ENCODE data around the gene SDHAF4. TPM values are rescaled to one million over a fixed set of nuclear protein-coding genes. Genes with fewer than 3 reads are reported as not detected.

SDHAF4 gene
- 10 to 100 TPM in 1 of 4 donors, 1 to 10 TPM in 3; 6.2 to 16.4 (median 7.9) TPM for polyA plus RNA-seq
- long read RNA-seq, donor 1, partial matches to known transcripts: 5 of 9 reads
- long read RNA-seq, donor 1, other reads (novel, unspliced or antisense): 0 of 9 reads
- long read RNA-seq, donor 2, partial matches to known transcripts: 0 of 2 reads
- long read RNA-seq, donor 2, other reads (novel, unspliced or antisense): 0 of 2 reads
- long read RNA-seq, donor 3, partial matches to known transcripts: 0 of 4 reads
- long read RNA-seq, donor 3, other reads (novel, unspliced or antisense): 0 of 4 reads
- long read RNA-seq, donor 4: 0 reads
- long read RNA-seq, donor 5, partial matches to known transcripts: 0 of 1 reads
- long read RNA-seq, donor 5, other reads (novel, unspliced or antisense): 0 of 1 reads
- long read RNA-seq, donor 6, partial matches to known transcripts: 0 of 4 reads
- long read RNA-seq, donor 6, other reads (novel, unspliced or antisense): 0 of 4 reads
- long read RNA-seq, donor 7, transcript SDHAF4-201 (3 exons, 1,196 nt): major isoform, 8 of 8 reads
- long read RNA-seq, donor 7, partial matches to known transcripts: 0 of 8 reads
- long read RNA-seq, donor 7, other reads (novel, unspliced or antisense): 0 of 8 reads
- long read RNA-seq, donor 8: 0 reads
- long read RNA-seq, donor 9: 0 reads
- long read RNA-seq, donor 10, transcript SDHAF4-201 (3 exons, 1,196 nt): major isoform, 6 of 6 reads
- long read RNA-seq, donor 10, partial matches to known transcripts: 0 of 6 reads
- long read RNA-seq, donor 10, other reads (novel, unspliced or antisense): 0 of 6 reads

DNA sequence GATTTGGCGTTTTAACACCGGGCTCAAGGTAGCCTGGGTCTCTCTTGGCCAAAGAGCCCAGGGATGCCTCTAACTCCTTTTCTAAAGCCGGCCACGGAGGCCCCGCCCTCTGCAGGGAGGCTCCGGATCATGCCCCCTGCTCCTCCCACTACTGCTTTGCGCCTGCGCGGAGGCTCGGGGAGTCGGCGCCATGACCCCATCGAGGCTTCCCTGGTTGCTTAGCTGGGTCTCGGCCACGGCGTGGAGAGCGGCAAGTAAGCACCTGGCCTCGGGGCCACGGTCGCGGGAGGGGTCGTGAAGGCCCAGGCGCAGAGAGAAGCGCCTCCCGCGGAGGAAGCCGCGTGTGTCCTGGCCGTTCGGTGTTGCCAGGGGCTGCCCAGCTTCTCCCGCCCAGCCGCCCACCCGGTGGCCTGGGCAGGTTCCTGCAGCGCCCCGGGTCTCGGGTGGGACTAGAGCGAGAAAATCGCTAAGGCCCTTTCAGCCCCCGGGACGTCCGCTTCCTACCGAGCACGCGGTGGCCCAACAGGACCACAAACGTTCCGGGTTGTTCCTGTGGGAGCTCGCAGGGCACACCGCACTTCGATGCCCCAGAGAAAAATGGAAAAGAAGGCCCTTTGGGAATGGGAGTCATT lies at the start of gene SDHAF4:
SDHAF4 (plus strand) TSS at position 180 of the 632 bp plus-strand sequence; CDS start at position 191, 11 bp downstream.
- 0% methylated on average over 47 to 49 of the region's 49 CpGs for WGBS, 3 donors
- FAIRE-seq: no peak
- DNase-seq: peak; percentile 94 to 96
- H3K36me3 ChIP-seq (ENCODE audit: control insufficient read depth in 3 of 3, insufficient read depth in 2 of 3, low read depth in 1 of 3, low read length in 3 of 3): peaks cover 0 to 3% (median 0%) of the 10 kb centered on the region in 3 donors
- H3K9me3 ChIP-seq (ENCODE audit: control insufficient read depth in 2 of 2, insufficient read depth in 1 of 2, low read depth in 1 of 2, low read length in 1 of 2): no peaks in the 10 kb centered on the region
- peak within 1 kb of the TSS; percentile 70 to 87 (median 79) for H3K27ac ChIP-seq (ENCODE audit: low read depth in 1 of 3, low read length in 2 of 3)
- H3K27me3 ChIP-seq (ENCODE audit: control insufficient read depth in 3 of 3, insufficient read depth in 3 of 3, low read length in 3 of 3): no peaks in the 10 kb centered on the region
- peaks cover 0 to 2% (median 0%) of the 10 kb centered on the region in 3 donors for H3K4me1 ChIP-seq (ENCODE audit: control insufficient read depth in 3 of 3, insufficient read depth in 2 of 3, low read depth in 1 of 3, low read length in 2 of 3)
- peak within 1 kb of the TSS; percentile 69 to 93 (median 87) for H3K4me3 ChIP-seq (ENCODE audit: low read depth in 1 of 3, low read length in 3 of 3)

DNA sequence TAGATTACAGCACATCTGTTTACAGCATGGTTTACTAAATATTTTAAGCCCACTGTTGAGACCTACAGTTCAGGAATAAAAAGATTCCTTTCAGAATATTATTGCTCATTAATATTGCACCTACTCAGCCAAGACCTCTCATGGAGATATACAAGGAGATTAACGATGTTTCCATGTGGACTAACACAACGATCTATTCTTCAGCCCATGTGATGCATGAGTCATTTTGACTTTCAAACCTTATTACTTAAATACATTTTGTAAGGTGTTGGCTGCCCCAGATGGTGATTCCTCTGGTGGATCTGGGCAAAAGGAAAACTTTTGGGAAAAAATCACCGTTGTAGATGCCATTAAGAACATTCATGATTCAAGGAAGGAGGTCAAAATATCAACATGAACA lies 48.0 kb upstream of the SDHAF4 start:
- no peak for FAIRE-seq
- H3K4me1 ChIP-seq (ENCODE audit: control insufficient read depth in 3 of 3, insufficient read depth in 2 of 3, low read depth in 1 of 3, low read length in 2 of 3): no peaks in the 10 kb centered on the region
- 73 to 85% (median 80%) methylated on average over 3 of the region's 3 CpGs for WGBS, 3 donors

DNA sequence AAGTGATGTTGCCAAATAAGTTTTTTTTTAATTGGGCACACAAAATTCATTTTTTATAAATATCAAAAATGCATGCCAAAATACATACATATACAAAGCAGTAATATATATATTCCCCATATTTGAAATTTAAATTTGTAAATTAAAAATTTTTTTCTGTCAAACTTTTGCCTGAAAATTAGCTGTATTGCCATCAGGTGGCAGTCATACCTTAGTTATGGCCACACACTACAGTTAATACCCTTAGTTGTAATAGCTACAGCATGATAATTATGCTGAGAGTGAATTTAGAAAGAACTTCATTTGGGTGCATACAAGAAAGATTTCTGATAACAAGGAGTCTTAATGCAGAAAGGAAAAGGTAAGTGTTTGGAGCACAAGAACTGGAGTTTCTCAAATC lies 46.2 kb upstream of the SDHAF4 start:
- Histone ChIP-seq H3K27me3 (ENCODE audit: control insufficient read depth in 3 of 3, insufficient read depth in 3 of 3, low read length in 3 of 3) (no peaks in the 10 kb centered on the region), H3K9me3 (ENCODE audit: control insufficient read depth in 2 of 2, insufficient read depth in 1 of 2, low read depth in 1 of 2, low read length in 1 of 2) (no peaks in the 10 kb centered on the region), H3K27ac (ENCODE audit: low read depth in 1 of 3, low read length in 2 of 3) (no peak overlapping the region), H3K4me1 (ENCODE audit: control insufficient read depth in 3 of 3, insufficient read depth in 2 of 3, low read depth in 1 of 3, low read length in 2 of 3) (no peaks in the 10 kb centered on the region), H3K36me3 (ENCODE audit: control insufficient read depth in 3 of 3, insufficient read depth in 2 of 3, low read depth in 1 of 3, low read length in 3 of 3) (no peaks in the 10 kb centered on the region), H3K4me3 (ENCODE audit: low read depth in 1 of 3, low read length in 3 of 3) (no peak overlapping the region)
- DNase-seq (no peak), FAIRE-seq (no peak)

More for the DNA sequence above, 48.0 kb upstream of the SDHAF4 start:
- Histone ChIP-seq H3K27me3 (ENCODE audit: control insufficient read depth in 3 of 3, insufficient read depth in 3 of 3, low read length in 3 of 3) (no peaks in the 10 kb centered on the region), H3K4me3 (ENCODE audit: low read depth in 1 of 3, low read length in 3 of 3) (no peak overlapping the region), H3K27ac (ENCODE audit: low read depth in 1 of 3, low read length in 2 of 3) (no peak overlapping the region), H3K36me3 (ENCODE audit: control insufficient read depth in 3 of 3, insufficient read depth in 2 of 3, low read depth in 1 of 3, low read length in 3 of 3) (peaks cover 0 to 1% (median 0%) of the 10 kb centered on the region in 3 donors), H3K9me3 (ENCODE audit: control insufficient read depth in 2 of 2, insufficient read depth in 1 of 2, low read depth in 1 of 2, low read length in 1 of 2) (no peaks in the 10 kb centered on the region)
- DNase-seq: no peak

DNA sequence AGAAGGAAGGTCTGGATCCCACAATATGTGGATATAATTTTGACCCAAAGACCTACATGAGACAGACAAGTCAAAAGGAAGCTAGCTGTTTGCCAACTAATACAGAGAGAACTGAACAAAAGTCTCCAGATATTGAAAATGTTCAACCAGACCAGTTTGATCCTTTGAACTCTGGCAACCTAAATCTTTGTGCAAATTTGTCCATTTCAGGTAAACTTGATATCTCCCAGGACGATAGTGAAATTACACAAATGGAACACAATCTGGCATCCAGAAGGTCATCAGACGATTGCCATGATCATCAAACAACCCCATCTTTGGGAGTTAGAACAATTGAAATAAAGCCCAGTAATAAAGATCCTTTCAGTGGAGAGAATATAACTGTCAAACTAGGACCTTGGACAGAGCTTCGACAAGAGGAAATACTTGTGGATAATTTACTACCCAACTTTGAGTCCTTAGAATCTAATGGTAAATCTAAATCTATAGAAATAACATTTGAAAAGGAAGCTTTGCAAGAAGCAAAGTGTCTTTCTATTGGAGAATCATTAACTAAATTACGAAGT lies 41.9 kb upstream of the SDHAF4 start:
- WGBS, 3 donors: 59 to 75% (median 67%) methylated on average over 4 of the region's 4 CpGs
- no peaks in the 10 kb centered on the region for H3K4me1 ChIP-seq (ENCODE audit: control insufficient read depth in 3 of 3, insufficient read depth in 2 of 3, low read depth in 1 of 3, low read length in 2 of 3)
- no peak for FAIRE-seq

GRCh38 chr6:70527071-70527737 lies 39.5 kb upstream of the SDHAF4 start:
- DNase-seq (no peak), FAIRE-seq (no peak)
- H3K4me3 ChIP-seq (ENCODE audit: low read depth in 1 of 3, low read length in 3 of 3): no peak overlapping the region
- H3K36me3 ChIP-seq (ENCODE audit: control insufficient read depth in 3 of 3, insufficient read depth in 2 of 3, low read depth in 1 of 3, low read length in 3 of 3): peaks cover 2 to 6% (median 5%) of the 10 kb centered on the region in 3 donors
- no peaks in the 10 kb centered on the region for H3K4me1 ChIP-seq (ENCODE audit: control insufficient read depth in 3 of 3, insufficient read depth in 2 of 3, low read depth in 1 of 3, low read length in 2 of 3)
- H3K27me3 ChIP-seq (ENCODE audit: control insufficient read depth in 3 of 3, insufficient read depth in 3 of 3, low read length in 3 of 3): no peaks in the 10 kb centered on the region
- H3K9me3 ChIP-seq (ENCODE audit: control insufficient read depth in 2 of 2, insufficient read depth in 1 of 2, low read depth in 1 of 2, low read length in 1 of 2): no peaks in the 10 kb centered on the region
- H3K27ac ChIP-seq (ENCODE audit: low read depth in 1 of 3, low read length in 2 of 3): no peak overlapping the region
- WGBS, 3 donors: 88 to 91% (median 89%) methylated on average over 5 of the region's 5 CpGs

More for the DNA sequence above, 41.9 kb upstream of the SDHAF4 start:
- DNase-seq: no peak
- Histone ChIP-seq H3K4me3 (ENCODE audit: low read depth in 1 of 3, low read length in 3 of 3) (no peak overlapping the region), H3K27ac (ENCODE audit: low read depth in 1 of 3, low read length in 2 of 3) (no peak overlapping the region), H3K9me3 (ENCODE audit: control insufficient read depth in 2 of 2, insufficient read depth in 1 of 2, low read depth in 1 of 2, low read length in 1 of 2) (no peaks in the 10 kb centered on the region), H3K36me3 (ENCODE audit: control insufficient read depth in 3 of 3, insufficient read depth in 2 of 3, low read depth in 1 of 3, low read length in 3 of 3) (peaks cover 0 to 5% (median 2%) of the 10 kb centered on the region in 3 donors), H3K27me3 (ENCODE audit: control insufficient read depth in 3 of 3, insufficient read depth in 3 of 3, low read length in 3 of 3) (no peaks in the 10 kb centered on the region)

- peaks cover 3 to 14% (median 6%) of the 10 kb centered on the region in 3 donors for H3K36me3 ChIP-seq (ENCODE audit: control insufficient read depth in 3 of 3, insufficient read depth in 2 of 3, low read depth in 1 of 3, low read length in 3 of 3)
- 95 to 99% (median 99%) methylated on average over 2 of the region's 2 CpGs for WGBS, 3 donors
- peak; percentile 10 for FAIRE-seq
Observed at GRCh38 chr6:70530023-70530422, 36.7 kb upstream of the SDHAF4 start.

DNA sequence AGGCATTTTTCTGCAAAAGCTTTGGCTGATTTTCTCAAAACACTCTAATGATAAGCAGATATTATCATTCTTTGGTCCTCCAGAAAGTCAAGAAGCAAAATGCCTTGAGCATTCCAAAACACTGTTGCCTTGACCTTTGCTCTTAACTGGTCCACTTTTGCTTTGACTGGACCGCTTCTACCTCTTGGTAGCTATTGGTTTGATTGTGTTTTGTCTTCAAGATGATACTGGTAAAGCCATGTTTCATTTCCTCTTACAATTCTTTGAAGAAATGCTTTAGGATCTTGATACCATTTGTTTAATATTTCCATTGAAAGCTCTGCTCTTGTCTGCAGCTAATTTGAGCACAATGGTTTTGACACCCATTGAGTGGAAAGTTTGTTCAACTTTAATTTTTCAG lies 35.6 kb upstream of the SDHAF4 start:
- Histone ChIP-seq H3K9me3 (ENCODE audit: control insufficient read depth in 2 of 2, insufficient read depth in 1 of 2, low read depth in 1 of 2, low read length in 1 of 2) (no peaks in the 10 kb centered on the region), H3K4me3 (ENCODE audit: low read depth in 1 of 3, low read length in 3 of 3) (no peak overlapping the region), H3K27me3 (ENCODE audit: control insufficient read depth in 3 of 3, insufficient read depth in 3 of 3, low read length in 3 of 3) (no peaks in the 10 kb centered on the region), H3K4me1 (ENCODE audit: control insufficient read depth in 3 of 3, insufficient read depth in 2 of 3, low read depth in 1 of 3, low read length in 2 of 3) (no peaks in the 10 kb centered on the region), H3K27ac (ENCODE audit: low read depth in 1 of 3, low read length in 2 of 3) (no peak overlapping the region), H3K36me3 (ENCODE audit: control insufficient read depth in 3 of 3, insufficient read depth in 2 of 3, low read depth in 1 of 3, low read length in 3 of 3) (peaks cover 6 to 18% (median 9%) of the 10 kb centered on the region in 3 donors)
- WGBS, 3 donors: 83 to 94% (median 88%) methylated on average over 1 of the region's 1 CpG
- DNase-seq (no peak), FAIRE-seq (no peak)

More at GRCh38 chr6:70530023-70530422, 36.7 kb upstream of the SDHAF4 start:
- H3K4me1 ChIP-seq (ENCODE audit: control insufficient read depth in 3 of 3, insufficient read depth in 2 of 3, low read depth in 1 of 3, low read length in 2 of 3): no peaks in the 10 kb centered on the region
- no peaks in the 10 kb centered on the region for H3K27me3 ChIP-seq (ENCODE audit: control insufficient read depth in 3 of 3, insufficient read depth in 3 of 3, low read length in 3 of 3)
- no peak for DNase-seq
- H3K9me3 ChIP-seq (ENCODE audit: control insufficient read depth in 2 of 2, insufficient read depth in 1 of 2, low read depth in 1 of 2, low read length in 1 of 2): no peaks in the 10 kb centered on the region
- H3K4me3 ChIP-seq (ENCODE audit: low read depth in 1 of 3, low read length in 3 of 3): no peak overlapping the region
- no peak overlapping the region for H3K27ac ChIP-seq (ENCODE audit: low read depth in 1 of 3, low read length in 2 of 3)

Data from small intestine (tissue), 16 donors.